ENCODE results near the gene SLC12A4. TPM values are rescaled to one million over a fixed set of nuclear protein-coding genes. Genes with fewer than 3 reads are reported as not detected.

The SLC12A4 gene
- total and polyA plus RNA-seq, 2 of the 13 experiments (the other 11 are each of a cell fraction or from before 2014, with no cell fraction given) = 65.1 to 84.3 TPM

DNA sequence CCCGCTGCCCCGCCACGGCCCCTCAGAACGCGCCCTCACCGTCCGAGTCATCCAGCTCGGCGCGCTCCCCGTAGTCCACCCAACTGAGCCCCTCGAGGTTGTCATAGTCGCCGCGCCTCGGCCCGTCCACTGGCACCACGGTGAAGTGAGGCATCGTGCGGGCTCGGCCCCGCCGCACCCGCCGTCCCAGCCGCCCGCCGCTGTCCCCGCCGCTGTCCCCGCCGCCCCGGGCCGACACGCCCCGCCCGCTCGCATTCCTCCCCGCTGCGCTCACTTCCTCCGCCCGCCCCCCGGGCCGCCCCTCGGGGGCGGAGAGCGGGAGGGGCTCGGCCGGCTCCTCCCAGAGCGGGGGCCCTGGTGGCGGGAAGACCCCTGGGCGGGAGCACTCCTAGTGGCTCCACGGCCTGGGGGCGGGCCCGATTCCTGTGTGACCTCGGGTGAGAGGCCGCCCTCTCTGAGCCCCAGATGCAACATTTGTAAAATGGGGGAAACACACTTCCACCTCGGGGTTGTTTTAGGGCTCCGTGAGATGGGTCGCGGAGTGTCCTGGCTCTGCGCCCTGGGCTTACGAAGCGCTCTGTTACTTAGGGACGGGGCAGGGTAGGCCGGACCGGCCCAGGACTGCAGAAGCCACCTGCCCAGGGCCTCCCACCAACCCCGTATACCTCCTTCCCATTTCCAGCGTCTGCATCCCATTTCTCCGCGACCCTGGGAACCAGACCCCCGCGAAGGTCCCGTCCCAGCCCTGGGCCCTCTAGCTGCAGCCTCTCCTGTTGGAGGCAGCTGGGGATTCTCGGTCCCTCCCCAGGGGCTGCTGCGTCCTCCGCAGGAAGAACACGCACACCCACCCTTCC, at the start of gene SLC12A4 (continued):
- TF ChIP-seq, protein P1, sequence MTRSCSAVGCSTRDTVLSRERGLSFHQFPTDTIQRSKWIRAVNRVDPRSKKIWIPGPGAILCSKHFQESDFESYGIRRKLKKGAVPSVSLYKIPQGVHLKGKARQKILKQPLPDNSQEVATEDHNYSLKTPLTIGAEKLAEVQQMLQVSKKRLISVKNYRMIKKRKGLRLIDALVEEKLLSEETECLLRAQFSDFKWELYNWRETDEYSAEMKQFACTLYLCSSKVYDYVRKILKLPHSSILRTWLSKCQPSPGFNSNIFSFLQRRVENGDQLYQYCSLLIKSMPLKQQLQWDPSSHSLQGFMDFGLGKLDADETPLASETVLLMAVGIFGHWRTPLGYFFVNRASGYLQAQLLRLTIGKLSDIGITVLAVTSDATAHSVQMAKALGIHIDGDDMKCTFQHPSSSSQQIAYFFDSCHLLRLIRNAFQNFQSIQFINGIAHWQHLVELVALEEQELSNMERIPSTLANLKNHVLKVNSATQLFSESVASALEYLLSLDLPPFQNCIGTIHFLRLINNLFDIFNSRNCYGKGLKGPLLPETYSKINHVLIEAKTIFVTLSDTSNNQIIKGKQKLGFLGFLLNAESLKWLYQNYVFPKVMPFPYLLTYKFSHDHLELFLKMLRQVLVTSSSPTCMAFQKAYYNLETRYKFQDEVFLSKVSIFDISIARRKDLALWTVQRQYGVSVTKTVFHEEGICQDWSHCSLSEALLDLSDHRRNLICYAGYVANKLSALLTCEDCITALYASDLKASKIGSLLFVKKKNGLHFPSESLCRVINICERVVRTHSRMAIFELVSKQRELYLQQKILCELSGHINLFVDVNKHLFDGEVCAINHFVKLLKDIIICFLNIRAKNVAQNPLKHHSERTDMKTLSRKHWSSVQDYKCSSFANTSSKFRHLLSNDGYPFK (CRISPR knock-in tag; IDR thresholded peaks at IDR 0.05; ENCODE audit: borderline replicate concordance) = peak; percentile 74; the same call in 1 of the 2 replicates
- no peak for TF ChIP-seq NFE2 (CRISPR knock-in tag; IDR thresholded peaks at IDR 0.05)
- TF ChIP-seq, protein P2, sequence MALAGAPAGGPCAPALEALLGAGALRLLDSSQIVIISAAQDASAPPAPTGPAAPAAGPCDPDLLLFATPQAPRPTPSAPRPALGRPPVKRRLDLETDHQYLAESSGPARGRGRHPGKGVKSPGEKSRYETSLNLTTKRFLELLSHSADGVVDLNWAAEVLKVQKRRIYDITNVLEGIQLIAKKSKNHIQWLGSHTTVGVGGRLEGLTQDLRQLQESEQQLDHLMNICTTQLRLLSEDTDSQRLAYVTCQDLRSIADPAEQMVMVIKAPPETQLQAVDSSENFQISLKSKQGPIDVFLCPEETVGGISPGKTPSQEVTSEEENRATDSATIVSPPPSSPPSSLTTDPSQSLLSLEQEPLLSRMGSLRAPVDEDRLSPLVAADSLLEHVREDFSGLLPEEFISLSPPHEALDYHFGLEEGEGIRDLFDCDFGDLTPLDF (CRISPR knock-in tag; IDR thresholded peaks at IDR 0.05) = peak; percentile 96
- TF ChIP-seq ISX (CRISPR knock-in tag; conservative IDR thresholded peaks at IDR 0.05) = no peak
- TF ChIP-seq, protein P3, sequence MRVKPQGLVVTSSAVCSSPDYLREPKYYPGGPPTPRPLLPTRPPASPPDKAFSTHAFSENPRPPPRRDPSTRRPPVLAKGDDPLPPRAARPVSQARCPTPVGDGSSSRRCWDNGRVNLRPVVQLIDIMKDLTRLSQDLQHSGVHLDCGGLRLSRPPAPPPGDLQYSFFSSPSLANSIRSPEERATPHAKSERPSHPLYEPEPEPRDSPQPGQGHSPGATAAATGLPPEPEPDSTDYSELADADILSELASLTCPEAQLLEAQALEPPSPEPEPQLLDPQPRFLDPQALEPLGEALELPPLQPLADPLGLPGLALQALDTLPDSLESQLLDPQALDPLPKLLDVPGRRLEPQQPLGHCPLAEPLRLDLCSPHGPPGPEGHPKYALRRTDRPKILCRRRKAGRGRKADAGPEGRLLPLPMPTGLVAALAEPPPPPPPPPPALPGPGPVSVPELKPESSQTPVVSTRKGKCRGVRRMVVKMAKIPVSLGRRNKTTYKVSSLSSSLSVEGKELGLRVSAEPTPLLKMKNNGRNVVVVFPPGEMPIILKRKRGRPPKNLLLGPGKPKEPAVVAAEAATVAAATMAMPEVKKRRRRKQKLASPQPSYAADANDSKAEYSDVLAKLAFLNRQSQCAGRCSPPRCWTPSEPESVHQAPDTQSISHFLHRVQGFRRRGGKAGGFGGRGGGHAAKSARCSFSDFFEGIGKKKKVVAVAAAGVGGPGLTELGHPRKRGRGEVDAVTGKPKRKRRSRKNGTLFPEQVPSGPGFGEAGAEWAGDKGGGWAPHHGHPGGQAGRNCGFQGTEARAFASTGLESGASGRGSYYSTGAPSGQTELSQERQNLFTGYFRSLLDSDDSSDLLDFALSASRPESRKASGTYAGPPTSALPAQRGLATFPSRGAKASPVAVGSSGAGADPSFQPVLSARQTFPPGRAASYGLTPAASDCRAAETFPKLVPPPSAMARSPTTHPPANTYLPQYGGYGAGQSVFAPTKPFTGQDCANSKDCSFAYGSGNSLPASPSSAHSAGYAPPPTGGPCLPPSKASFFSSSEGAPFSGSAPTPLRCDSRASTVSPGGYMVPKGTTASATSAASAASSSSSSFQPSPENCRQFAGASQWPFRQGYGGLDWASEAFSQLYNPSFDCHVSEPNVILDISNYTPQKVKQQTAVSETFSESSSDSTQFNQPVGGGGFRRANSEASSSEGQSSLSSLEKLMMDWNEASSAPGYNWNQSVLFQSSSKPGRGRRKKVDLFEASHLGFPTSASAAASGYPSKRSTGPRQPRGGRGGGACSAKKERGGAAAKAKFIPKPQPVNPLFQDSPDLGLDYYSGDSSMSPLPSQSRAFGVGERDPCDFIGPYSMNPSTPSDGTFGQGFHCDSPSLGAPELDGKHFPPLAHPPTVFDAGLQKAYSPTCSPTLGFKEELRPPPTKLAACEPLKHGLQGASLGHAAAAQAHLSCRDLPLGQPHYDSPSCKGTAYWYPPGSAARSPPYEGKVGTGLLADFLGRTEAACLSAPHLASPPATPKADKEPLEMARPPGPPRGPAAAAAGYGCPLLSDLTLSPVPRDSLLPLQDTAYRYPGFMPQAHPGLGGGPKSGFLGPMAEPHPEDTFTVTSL (CRISPR knock-in tag; IDR thresholded peaks at IDR 0.05; ENCODE audit: borderline replicate concordance) = peak; percentile 7; the same call in 1 of the 2 replicates
- TF ChIP-seq, protein P4, sequence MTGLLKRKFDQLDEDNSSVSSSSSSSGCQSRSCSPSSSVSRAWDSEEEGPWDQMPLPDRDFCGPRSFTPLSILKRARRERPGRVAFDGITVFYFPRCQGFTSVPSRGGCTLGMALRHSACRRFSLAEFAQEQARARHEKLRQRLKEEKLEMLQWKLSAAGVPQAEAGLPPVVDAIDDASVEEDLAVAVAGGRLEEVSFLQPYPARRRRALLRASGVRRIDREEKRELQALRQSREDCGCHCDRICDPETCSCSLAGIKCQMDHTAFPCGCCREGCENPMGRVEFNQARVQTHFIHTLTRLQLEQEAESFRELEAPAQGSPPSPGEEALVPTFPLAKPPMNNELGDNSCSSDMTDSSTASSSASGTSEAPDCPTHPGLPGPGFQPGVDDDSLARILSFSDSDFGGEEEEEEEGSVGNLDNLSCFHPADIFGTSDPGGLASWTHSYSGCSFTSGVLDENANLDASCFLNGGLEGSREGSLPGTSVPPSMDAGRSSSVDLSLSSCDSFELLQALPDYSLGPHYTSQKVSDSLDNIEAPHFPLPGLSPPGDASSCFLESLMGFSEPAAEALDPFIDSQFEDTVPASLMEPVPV (CRISPR knock-in tag; IDR thresholded peaks at IDR 0.05) = peak; percentile 43; the same call in 1 of the 2 replicates
- TF ChIP-seq, protein P5, sequence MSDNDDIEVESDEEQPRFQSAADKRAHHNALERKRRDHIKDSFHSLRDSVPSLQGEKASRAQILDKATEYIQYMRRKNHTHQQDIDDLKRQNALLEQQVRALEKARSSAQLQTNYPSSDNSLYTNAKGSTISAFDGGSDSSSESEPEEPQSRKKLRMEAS (IDR thresholded peaks at IDR 0.05) = peak; percentile 76
- TF ChIP-seq ZSCAN25 (CRISPR knock-in tag; IDR thresholded peaks at IDR 0.05) = peak; percentile 75
- no peak; the same call in 1 of the 2 replicates for TF ChIP-seq GFI1 (CRISPR knock-in tag; IDR thresholded peaks at IDR 0.05; ENCODE audit: borderline replicate concordance)
- TF ChIP-seq, protein P6, sequence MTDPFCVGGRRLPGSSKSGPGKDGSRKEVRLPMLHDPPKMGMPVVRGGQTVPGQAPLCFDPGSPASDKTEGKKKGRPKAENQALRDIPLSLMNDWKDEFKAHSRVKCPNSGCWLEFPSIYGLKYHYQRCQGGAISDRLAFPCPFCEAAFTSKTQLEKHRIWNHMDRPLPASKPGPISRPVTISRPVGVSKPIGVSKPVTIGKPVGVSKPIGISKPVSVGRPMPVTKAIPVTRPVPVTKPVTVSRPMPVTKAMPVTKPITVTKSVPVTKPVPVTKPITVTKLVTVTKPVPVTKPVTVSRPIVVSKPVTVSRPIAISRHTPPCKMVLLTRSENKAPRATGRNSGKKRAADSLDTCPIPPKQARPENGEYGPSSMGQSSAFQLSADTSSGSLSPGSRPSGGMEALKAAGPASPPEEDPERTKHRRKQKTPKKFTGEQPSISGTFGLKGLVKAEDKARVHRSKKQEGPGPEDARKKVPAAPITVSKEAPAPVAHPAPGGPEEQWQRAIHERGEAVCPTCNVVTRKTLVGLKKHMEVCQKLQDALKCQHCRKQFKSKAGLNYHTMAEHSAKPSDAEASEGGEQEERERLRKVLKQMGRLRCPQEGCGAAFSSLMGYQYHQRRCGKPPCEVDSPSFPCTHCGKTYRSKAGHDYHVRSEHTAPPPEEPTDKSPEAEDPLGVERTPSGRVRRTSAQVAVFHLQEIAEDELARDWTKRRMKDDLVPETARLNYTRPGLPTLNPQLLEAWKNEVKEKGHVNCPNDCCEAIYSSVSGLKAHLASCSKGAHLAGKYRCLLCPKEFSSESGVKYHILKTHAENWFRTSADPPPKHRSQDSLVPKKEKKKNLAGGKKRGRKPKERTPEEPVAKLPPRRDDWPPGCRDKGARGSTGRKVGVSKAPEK (CRISPR knock-in tag; IDR thresholded peaks at IDR 0.05; ENCODE audit: borderline replicate concordance) = no peak
